ENCODE data around the gene ADAM11. TPM values are rescaled to one million over a fixed set of nuclear protein-coding genes. Genes with fewer than 3 reads are reported as not detected.

ADAM11 gene
- total RNA-seq, 1 experiment from 2014 or later = 0.46 TPM

GRCh38 chr17:44774271-44775135 is 15.7 kb downstream of the ADAM11 start:
- Histone ChIP-seq H3K79me2 (ENCODE audit: low read depth) (no peaks in the 10 kb centered on the region), H3K27me3 (ENCODE audit: insufficient read depth, low read depth) (no peaks in the 10 kb centered on the region), H4K20me1 (ENCODE audit: insufficient read depth) (no peaks in the 10 kb centered on the region; the same call in 1 of the 2 replicates), H3F3A (ENCODE audit: insufficient read depth, low read depth) (no peaks in the 10 kb centered on the region), H3K4me2 (peak overlapping the region; percentile 96), H3K27ac (no peak overlapping the region), H2AFZ (peak overlapping the region; percentile 85), H3K9me2 (ENCODE audit: insufficient read depth) (no peaks in the 10 kb centered on the region), H3K4me3 (peak overlapping the region; percentile 81), H3K36me3 (ENCODE audit: low read depth) (no peaks in the 10 kb centered on the region), H3K4me1 (replicated peaks; ENCODE audit: insufficient read depth) (peaks cover 8% of the 10 kb centered on the region; the same call in 1 of the 2 replicates), H3K9me3 (ENCODE audit: insufficient read depth, low read depth) (no peaks in the 10 kb centered on the region)
- DNase-seq = peak; percentile 71 to 88
- intact Hi-C loops (cut with micrococcal nuclease; ENCODE audit: unreplicated experiment) = loop anchor here (1.0 to 2.0 kb wide), 3 partner anchors 91 to 359 kb away; no protein-coding TSS in a partner anchor
- CTCF ChIA-PET = interaction anchor here (0.6 kb wide), 1 partner anchor 37 kb away, joined by 3 read pairs; no protein-coding TSS in a partner anchor
- BruUV-seq (replicated peaks) = no TSS peak
- no peak for TF ChIP-seq EZH2 (IDR thresholded peaks at IDR 0.05; ENCODE audit: low read depth)
- peak; percentile 99 for TF ChIP-seq CTCF (conservative IDR thresholded peaks at IDR 0.05)
- POLR2A ChIA-PET (ENCODE audit: unreplicated experiment) = no interaction called here

DNA sequence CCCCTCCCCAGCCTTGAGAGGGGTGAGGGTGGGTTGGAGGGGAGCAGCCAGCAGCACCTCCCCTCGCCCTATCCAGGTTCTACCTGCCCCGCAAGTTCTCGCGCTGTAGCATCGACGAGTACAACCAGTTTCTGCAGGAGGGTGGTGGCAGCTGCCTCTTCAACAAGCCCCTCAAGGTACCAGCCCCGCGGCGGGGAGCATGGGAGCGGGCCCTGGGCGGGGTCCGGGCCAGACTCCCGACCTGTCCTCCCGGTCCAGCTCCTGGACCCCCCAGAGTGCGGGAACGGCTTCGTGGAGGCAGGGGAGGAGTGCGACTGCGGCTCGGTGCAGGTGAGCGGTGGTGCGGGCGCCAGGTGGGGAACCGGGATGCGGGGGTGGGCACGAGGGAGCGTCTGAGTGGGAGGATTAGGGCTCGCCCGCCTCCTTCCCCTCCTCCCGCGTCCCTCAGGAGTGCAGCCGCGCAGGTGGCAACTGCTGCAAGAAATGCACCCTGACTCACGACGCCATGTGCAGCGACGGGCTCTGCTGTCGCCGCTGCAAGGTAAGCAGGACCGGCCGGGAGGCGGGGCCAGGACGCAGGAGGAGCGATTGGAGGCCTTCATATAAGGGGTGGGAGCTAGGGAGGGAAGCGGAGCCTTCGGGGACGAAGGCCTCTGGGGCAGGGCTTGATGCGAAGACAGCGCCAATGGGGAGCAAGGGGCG is 16.5 kb downstream of the ADAM11 start:
- Histone ChIP-seq H3F3A (ENCODE audit: insufficient read depth, low read depth) (no peaks in the 10 kb centered on the region), H3K79me2 (ENCODE audit: low read depth) (no peaks in the 10 kb centered on the region), H2AFZ (peak overlapping the region; percentile 85), H3K36me3 (ENCODE audit: low read depth) (no peaks in the 10 kb centered on the region), H3K4me1 (replicated peaks; ENCODE audit: insufficient read depth) (peaks cover 8% of the 10 kb centered on the region; the same call in 1 of the 2 replicates), H3K9me3 (ENCODE audit: insufficient read depth, low read depth) (no peaks in the 10 kb centered on the region), H3K27ac (no peak overlapping the region), H3K4me3 (peak overlapping the region; percentile 81), H4K20me1 (ENCODE audit: insufficient read depth) (no peaks in the 10 kb centered on the region; the same call in 1 of the 2 replicates), H3K9me2 (ENCODE audit: insufficient read depth) (no peaks in the 10 kb centered on the region), H3K4me2 (peak overlapping the region; percentile 96), H3K27me3 (ENCODE audit: insufficient read depth, low read depth) (no peaks in the 10 kb centered on the region)
- peak; percentile 21; the same call in 1 of the 2 replicates for TF ChIP-seq CTCF (conservative IDR thresholded peaks at IDR 0.05)
- TF ChIP-seq EZH2 (IDR thresholded peaks at IDR 0.05; ENCODE audit: low read depth) = no peak
- intact Hi-C loops (cut with micrococcal nuclease; ENCODE audit: unreplicated experiment) = loop anchor here (1.0 to 2.0 kb wide), 3 partner anchors 90 to 358 kb away; no protein-coding TSS in a partner anchor
- no TSS peak for BruUV-seq (replicated peaks)
- CTCF ChIA-PET = interaction anchor here (0.5 to 0.8 kb wide), 6 partner anchors 10 to 360 kb away, joined by 3 to 8 read pairs (median 4); partner anchors contain the start of gene ACBD4
- POLR2A ChIA-PET (ENCODE audit: unreplicated experiment) = interaction anchor here (0.6 to 0.7 kb wide), 5 partner anchors 13 to 412 kb away, joined by 3 to 9 read pairs (median 5); partner anchors contain the start of gene FAM171A2
- peak in 1 of 2 experiments; percentile 95 for DNase-seq

All from PC-9 (cell line).